Right cardiac atrium (tissue), 5 donors: ENCODE results near the gene CCDC30. TPM values are rescaled to one million over a fixed set of nuclear protein-coding genes. Genes with fewer than 3 reads are reported as not detected.
"Not testable (repeated sequence)": the region's sequence is repeated elsewhere in the genome, so short reads cannot be mapped to it uniquely, and the experiment has no call there.

Experiments
- ATAC-seq, 2 donors: fragments of 200-7000 bp; cut with Tn5 transposase; one replicate each; pipeline versions ENCODE4 v1.8.0 to v1.9.1; 2020; ENCODE audit warnings: moderate library complexity in 2 of 2, mild to moderate bottlenecking in 1 of 2
- DNase-seq, 3 donors: peaks; one replicate each; pipeline ENCODE4 v3.0.0-alpha.2; 2020
- H3K27ac ChIP-seq: one replicate; pipeline ENCODE4 v1.5.1; 2013; ENCODE audit warnings: mild to moderate bottlenecking, low read length, control low read depth, moderate library complexity
- H3K27me3 ChIP-seq: one replicate; pipeline ENCODE4 v1.6.1; 2013; ENCODE audit not compliant: control insufficient read depth, insufficient read depth
- H3K4me1 ChIP-seq: one replicate; pipeline ENCODE4 v1.6.1; 2013; ENCODE audit warnings: low read length; ENCODE audit not compliant: control insufficient read depth, insufficient read depth
- H3K4me3 ChIP-seq: one replicate; pipeline ENCODE4 v1.5.1; 2013; ENCODE audit warnings: low read length, control low read depth
- H3K9me3 ChIP-seq: one replicate; pipeline ENCODE4 v1.6.1; 2013; ENCODE audit warnings: low read length; ENCODE audit not compliant: control insufficient read depth
- WGBS: extraction: QIAGEN DNeasy Blood & Tissue Kit; methylation state at CpG from one replicate; pipeline ENCODE4 v1.1.7; 2013; 5-methylcytosine and 5-hydroxymethylcytosine counted together
- intact Hi-C, 4 donors: fragments of 100-400 bp; cut with DNase I; formaldehyde crosslinking; loops; one replicate each; pipeline versions ENCODE4 v1.11.0 to v1.14.0; 2022 to 2023
- polyA plus RNA-seq: library from polyadenylated mRNA; stranded (reverse); fragments of 200-250 nt; gene quantifications from one replicate; pipeline ENCODE4 v1.2.3, GENCODE V29; 2013
- total RNA-seq, 4 donors: library from RNA; stranded (reverse); fragmentation: NEBNext Ultra II Directional; extraction: Animal tissue kit (Norgen Biotek cat#: 25700); gene quantifications; one replicate each; pipeline ENCODE4 v1.2.1, GENCODE V29; 2021
- donor health status: healthy with polysubstance abuse.
- donor health status: DM: no; HTN: yes; CAD: no.
- donor health status: DM: no; HTN: no; CAD: no.
- donor health status: DM: no; HTN: yes; CAD: no; lungs with severe emphysema.
- donor health status: DM: yes; HTN: yes; CAD: no.

CCDC30 gene
- total and polyA plus RNA-seq, 5 donors = 0.61 to 2.9 (median 2.1) TPM

DNA sequence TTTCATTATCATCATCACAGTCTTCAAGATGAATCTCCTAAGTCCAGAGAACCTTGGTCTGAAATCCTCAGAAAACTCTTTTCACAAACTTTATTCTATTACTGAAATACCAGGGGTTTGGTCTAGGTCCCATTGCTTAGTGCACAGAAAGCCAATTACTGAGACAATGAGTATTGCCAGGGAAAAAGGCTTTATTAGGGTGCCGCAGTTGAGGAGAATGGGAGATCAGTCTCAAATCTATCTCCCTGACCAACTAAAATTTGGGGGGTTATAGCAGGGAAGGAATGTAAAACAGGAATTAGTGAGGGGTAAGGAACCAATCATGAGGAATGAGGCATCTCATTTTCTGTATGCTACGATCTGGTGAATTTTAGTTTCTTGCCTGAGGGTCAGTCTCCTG, 124.7 kb downstream of the CCDC30 start:
- Histone ChIP-seq H3K27me3 (no peaks in the 10 kb centered on the region), H3K4me1 (no peaks in the 10 kb centered on the region), H3K9me3 (no peaks in the 10 kb centered on the region), H3K27ac (no peak overlapping the region), H3K4me3 (no peak overlapping the region)
- intact Hi-C loops = loop anchor here in 2 of 4 donors (10.0 kb wide), 2 partner anchors 157 to 487 kb away; partner anchors contain the start of gene CLDN19 (in 1 of the 2)
- DNase-seq (no peak), ATAC-seq (no peak)
- WGBS = 98% methylated on average over 2 of the region's 2 CpGs

DNA sequence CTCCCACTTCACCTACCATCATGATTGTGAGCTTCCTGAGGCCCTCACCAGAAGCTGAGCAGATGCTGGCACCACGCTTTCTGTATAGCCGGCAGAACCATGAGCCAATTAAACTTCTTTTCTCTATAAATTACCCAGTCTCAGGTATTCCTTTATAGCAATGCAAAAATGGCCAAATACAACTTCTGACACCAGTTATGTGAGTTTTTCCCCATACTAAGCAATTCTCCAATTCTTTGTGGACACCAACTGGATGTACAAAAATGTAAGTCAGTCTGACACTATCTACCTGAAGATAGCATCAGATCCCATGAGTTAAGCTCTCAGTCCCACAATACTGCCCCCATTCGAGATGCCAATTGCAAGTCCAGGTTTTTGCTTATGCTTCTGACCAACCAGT, 129.7 kb downstream of the CCDC30 start:
- no peaks in the 10 kb centered on the region for H3K9me3 ChIP-seq
- WGBS = 94% methylated on average over 3 of the region's 3 CpGs
- no peaks in the 10 kb centered on the region for H3K27me3 ChIP-seq
- no peak overlapping the region for H3K4me3 ChIP-seq
- H3K27ac ChIP-seq = no peak overlapping the region
- intact Hi-C loops = no loop called here
- DNase-seq = no peak
- no peak for ATAC-seq
- no peaks in the 10 kb centered on the region for H3K4me1 ChIP-seq

- no peaks in the 10 kb centered on the region for H3K9me3 ChIP-seq
- H3K27me3 ChIP-seq = no peaks in the 10 kb centered on the region
- no peak for DNase-seq
- ATAC-seq = no peak
- no peaks in the 10 kb centered on the region for H3K4me1 ChIP-seq
- H3K4me3 ChIP-seq = no peak overlapping the region
- intact Hi-C loops = no loop called here
- 66% methylated on average over 2 of the region's 2 CpGs for WGBS
- no peak overlapping the region for H3K27ac ChIP-seq
Observed at GRCh38 chr1:42593486-42594100, 130.5 kb downstream of the CCDC30 start.

- no peak for ATAC-seq
- DNase-seq = no peak
- 89% methylated on average over 2 of the region's 2 CpGs for WGBS
- intact Hi-C loops = no loop called here
- H3K4me1 ChIP-seq = no peaks in the 10 kb centered on the region
- no peaks in the 10 kb centered on the region for H3K9me3 ChIP-seq
- H3K27ac ChIP-seq = no peak overlapping the region
- H3K27me3 ChIP-seq = no peaks in the 10 kb centered on the region
- no peak overlapping the region for H3K4me3 ChIP-seq
Observed at GRCh38 chr1:42601472-42601871, 138.4 kb downstream of the CCDC30 start.

DNA sequence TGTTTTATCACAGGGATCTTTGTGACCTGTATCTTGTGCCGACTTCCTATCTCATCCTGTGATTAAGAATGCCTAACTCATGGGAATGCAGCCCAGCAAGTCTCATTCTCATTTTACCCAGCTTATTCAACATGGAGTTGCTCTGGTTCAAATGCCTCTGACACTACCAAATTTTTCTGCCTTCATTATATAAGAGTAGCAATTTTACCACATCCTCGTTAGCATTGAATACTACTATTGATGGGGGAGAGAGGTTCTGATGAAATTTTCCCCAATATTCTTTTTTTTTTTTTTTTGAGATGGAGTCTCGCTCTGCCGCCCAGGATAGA, 150.7 kb downstream of the CCDC30 start:
- no peak overlapping the region for H3K4me3 ChIP-seq
- no peak overlapping the region for H3K27ac ChIP-seq
- no peaks in the 10 kb centered on the region for H3K4me1 ChIP-seq
- WGBS = 92% methylated on average over 4 of the region's 4 CpGs
- ATAC-seq (no peak), DNase-seq (no peak)
- intact Hi-C loops = no loop called here
- H3K27me3 ChIP-seq = no peaks in the 10 kb centered on the region
- no peaks in the 10 kb centered on the region for H3K9me3 ChIP-seq

DNA sequence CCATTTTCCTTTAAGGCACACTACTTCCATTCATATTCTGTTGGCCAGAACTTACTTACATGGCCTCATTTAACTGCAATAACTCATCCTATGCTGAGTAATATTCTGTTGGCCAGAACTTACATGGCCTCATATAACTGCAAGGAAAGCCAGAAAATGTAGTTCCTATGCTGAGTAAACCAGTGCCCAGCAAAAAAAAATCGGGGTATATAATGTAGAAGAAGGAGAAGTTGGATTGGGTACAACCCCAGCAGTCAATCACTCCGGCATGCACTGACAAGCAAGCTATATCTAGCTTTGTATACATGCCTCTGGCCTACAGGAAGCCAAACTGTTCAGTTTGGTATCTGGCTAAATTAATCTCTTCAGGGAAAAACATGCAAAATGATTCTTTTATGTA, 155.8 kb downstream of the CCDC30 start:
- Histone ChIP-seq H3K4me3 (no peak overlapping the region), H3K27me3 (no peaks in the 10 kb centered on the region), H3K4me1 (no peaks in the 10 kb centered on the region), H3K27ac (no peak overlapping the region), H3K9me3 (no peaks in the 10 kb centered on the region)
- DNase-seq (no peak), ATAC-seq (no peak)
- WGBS = 64% methylated on average over 2 of the region's 2 CpGs
- intact Hi-C loops = no loop called here

GRCh38 chr1:42620307-42620706, 157.2 kb downstream of the CCDC30 start:
- Histone ChIP-seq H3K27ac (no peak overlapping the region), H3K4me1 (no peaks in the 10 kb centered on the region), H3K9me3 (no peaks in the 10 kb centered on the region), H3K4me3 (no peak overlapping the region), H3K27me3 (no peaks in the 10 kb centered on the region)
- intact Hi-C loops = no loop called here
- DNase-seq (no peak), ATAC-seq (no peak)
- 45% methylated on average over 2 of the region's 2 CpGs for whole genome bisulfite sequencing

GRCh38 chr1:42621180-42621579, 158.1 kb downstream of the CCDC30 start:
- DNase-seq, H3K4me3 ChIP-seq, H3K9me3 ChIP-seq, ATAC-seq, intact Hi-C loops, H3K27me3 ChIP-seq, H3K4me1 ChIP-seq, H3K27ac ChIP-seq: not testable (repeated sequence)
- WGBS = 96% methylated on average over 4 of the region's 4 CpGs

- ATAC-seq, H3K9me3 ChIP-seq, H3K27ac ChIP-seq, intact Hi-C loops, H3K4me1 ChIP-seq, H3K27me3 ChIP-seq, DNase-seq, H3K4me3 ChIP-seq: not testable (repeated sequence)
- 83% methylated on average over 3 of the region's 3 CpGs for WGBS
Observed at GRCh38 chr1:42627205-42627604, 164.1 kb downstream of the CCDC30 start.

DNA sequence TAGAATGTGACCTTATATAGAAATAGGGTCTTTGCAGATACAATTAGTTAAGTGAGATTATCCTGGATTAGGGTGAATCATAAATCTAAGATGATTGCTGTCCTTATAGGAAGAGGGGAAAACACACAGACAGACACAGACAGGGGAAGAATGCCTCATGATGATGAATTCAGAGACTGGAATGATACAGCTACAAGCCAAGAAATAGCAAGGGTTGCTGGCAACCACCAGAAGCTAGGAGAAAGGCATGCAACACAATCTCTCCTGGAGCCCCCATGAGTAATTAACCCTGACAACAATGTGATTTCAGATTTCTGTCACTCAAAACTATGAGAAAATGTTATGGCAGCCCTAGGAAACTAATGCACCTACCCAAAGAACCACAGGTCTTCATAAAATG, 176.0 kb downstream of the CCDC30 start:
- no peaks in the 10 kb centered on the region for H3K4me1 ChIP-seq
- no peak overlapping the region for H3K27ac ChIP-seq
- no peaks in the 10 kb centered on the region for H3K9me3 ChIP-seq
- ATAC-seq (no peak), DNase-seq (no peak)
- intact Hi-C loops = no loop called here
- no peaks in the 10 kb centered on the region for H3K27me3 ChIP-seq
- H3K4me3 ChIP-seq = no peak overlapping the region

GRCh38 chr1:42646056-42646455, 183.0 kb downstream of the CCDC30 start:
- DNase-seq (no peak), ATAC-seq (no peak)
- no peaks in the 10 kb centered on the region for H3K4me1 ChIP-seq
- no peak overlapping the region for H3K4me3 ChIP-seq
- H3K9me3 ChIP-seq = no peaks in the 10 kb centered on the region
- no peaks in the 10 kb centered on the region for H3K27me3 ChIP-seq
- intact Hi-C loops = no loop called here
- 85% methylated on average over 2 of the region's 2 CpGs for WGBS
- no peak overlapping the region for H3K27ac ChIP-seq

GRCh38 chr1:42657201-42657600, 194.1 kb downstream of the CCDC30 start:
- 76% methylated on average over 5 of the region's 5 CpGs for WGBS
- intact Hi-C loops = no loop called here
- Histone ChIP-seq H3K27ac (no peak overlapping the region), H3K4me1 (peaks cover 2% of the 10 kb centered on the region), H3K4me3 (peak overlapping the region; percentile 71), H3K9me3 (no peaks in the 10 kb centered on the region), H3K27me3 (no peaks in the 10 kb centered on the region)
- no peak for DNase-seq
- no peak for ATAC-seq
